T follicular helper cell (primary cell): Measurements from ENCODE around the gene LIPC.
"Not testable (repeated sequence)": the region's sequence is repeated elsewhere in the genome, so short reads cannot be mapped to it uniquely, and the experiment has no call there.

Source experiments
- DNase-seq: peaks from one replicate; pipeline ENCODE4 v3.0.0-alpha.2; 2020; ENCODE audit warnings: low read depth

The LIPC gene

DNA sequence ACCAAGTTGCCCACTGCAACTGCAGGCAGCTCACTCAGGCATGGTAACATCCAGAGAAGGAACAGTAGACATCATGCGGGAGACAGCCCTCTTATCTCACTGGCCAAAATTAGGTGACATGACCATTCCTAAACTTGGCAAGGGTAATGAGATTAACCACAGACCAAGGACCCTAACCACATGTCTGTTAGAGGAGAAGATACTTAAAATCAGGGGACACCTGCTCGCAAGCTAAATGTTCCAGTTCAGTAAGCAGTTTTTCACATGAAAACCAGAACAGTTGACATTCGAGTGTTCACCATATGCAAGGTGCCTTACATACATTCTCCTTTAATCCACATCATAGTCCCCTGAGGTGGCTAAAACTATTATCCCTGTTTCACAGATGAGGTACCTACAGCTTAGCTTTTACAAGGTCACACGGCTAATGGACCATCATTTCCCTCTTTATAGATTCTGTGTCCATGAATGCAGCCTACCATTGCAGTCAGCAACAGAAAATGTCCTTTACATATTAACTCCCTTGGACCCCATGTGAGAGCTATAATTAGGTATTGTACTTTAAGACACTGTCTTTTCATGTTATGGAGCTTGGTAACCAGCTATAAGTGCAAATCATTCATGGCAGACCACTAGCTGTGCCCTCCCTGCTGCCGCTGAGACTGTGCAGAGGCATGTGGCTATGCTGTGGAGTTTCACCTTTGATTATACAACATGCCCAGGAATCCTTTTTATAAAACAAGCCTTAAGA lies 154.1 kb downstream of the LIPC start:
- DNase-seq: no peak

DNA sequence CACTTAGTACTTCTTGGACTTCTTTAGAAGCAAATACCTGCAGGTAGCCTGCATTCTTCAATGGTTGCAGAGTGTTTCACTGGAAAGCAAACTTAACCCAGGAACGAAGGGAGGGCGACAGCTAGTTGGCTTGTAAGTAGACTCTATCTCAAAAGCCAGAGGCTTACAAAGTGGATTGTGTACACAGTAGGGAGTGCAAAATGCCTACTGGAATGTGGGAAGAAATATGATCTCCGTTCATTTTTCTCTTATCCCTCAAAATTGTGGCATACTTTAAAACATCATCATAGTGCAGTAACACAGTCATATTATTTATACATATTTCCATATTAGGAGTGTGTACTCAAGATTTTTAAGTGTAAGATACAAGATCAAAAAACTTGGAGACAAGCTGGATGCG lies 155.7 kb downstream of the LIPC start:
- no peak for DNase-seq

DNA sequence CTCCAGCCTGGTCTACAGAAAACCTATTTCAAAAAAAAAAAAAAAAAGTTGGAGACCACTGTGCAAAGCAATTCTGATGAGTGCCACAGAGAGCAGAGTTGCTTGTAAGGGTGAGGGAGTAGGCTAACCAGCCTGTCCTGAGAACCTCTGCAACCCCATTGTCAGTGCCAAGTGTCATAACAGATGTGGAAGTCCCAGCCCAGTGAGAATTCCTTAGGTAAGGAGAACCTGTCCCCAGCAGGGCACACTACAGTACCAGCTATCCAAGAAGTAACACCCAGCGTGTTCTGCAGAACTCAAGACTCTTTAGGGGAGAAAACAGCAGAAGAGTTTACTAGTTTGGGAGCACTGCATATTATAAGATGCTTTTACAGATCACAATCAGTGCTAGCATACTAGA lies 156.3 kb downstream of the LIPC start:
- no peak for DNase-seq

DNA sequence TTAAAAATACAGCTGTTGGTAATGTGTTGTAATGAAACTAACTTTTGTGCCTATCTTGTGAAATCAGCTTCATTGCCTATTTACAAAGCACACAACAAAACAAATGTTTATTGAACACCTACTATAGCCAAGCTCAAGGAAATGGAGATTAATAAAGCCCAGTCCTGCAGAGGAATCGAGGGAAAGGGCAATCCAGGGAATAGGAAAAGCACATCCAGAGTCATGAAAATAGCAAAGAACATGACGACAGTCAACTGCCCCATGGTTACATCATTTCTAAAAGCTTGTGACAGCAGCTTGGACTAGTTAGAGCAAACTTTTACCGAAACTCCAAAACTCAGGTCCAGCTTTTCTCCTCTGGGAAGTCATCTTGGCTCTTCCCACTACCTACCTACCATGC lies 157.3 kb downstream of the LIPC start:
- DNase-seq: no peak

DNA sequence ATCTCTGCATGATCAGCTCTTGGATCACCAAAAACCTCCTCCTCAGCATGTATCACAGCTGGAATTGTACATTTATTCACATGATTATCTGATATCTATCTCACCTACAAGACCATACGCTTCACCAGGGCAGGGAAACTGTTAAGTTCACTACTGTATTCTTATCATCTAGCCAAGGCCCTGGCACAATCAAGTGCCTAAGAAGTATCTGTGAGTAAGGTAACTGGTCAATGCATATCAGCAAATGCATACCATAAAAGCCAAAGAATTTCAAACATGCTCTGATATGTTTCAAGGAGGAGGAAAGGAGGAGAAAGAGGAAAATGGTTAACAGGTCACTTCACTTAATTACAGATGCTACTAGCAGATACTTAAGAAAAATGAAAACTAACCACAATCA lies 158.4 kb downstream of the LIPC start:
- DNase-seq: no peak

DNA sequence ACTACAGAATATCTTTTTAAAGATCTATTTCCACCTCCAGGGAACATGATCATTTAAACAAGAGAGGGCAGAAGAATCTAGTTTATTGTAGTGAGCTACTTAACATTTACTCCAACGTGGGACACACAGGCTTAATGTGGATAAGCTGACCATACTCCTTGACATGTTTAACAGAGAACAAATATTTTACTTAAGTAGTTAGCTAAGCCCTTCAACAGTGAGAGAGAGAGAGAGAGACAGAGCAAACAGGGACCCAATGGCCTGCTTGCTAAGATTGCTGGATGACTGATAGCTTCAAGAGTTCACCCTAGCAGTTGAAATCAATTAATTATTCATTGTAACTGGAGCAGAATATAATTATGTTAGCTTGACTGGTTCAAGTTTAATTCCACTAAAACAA lies 159.1 kb downstream of the LIPC start:
- no peak for DNase-seq

DNA sequence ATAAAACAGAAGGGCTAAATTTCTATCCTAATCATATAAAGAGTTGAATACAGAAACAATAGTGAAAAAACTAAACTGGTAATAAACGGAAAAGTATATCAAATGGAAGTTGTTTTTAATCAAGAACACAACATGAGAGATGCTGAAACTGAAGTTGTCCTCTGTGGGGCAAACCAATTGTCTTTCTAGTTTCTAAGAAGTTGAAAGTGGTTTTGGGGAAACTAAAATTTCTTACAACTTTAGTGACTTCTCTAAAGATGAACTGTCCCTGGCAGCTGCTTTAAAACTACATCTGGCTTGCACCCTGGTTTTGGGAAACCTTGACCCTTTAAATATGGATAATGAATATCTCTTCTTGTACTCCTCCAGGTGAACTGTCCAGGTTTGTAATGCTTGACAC lies 162.1 kb downstream of the LIPC start:
- no peak for DNase-seq

DNA sequence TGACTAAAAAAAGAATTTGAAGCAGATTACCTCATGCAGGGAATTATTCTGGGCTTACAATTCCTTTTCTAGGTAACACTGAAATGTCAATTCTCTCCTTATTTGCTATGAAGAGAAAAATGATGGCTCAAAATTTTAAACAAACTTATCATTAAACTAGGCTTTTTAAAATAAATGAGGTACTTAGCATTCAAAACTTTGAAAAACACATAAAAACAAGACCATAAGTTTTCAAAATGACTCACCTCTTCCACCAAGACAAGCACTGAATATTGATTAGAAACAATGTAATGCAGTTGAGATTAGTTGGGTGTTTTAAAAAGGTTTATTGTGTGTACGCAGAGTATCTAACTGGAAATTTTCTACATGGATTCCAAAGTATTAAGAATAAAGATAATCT lies 163.1 kb downstream of the LIPC start:
- no peak for DNase-seq

DNA sequence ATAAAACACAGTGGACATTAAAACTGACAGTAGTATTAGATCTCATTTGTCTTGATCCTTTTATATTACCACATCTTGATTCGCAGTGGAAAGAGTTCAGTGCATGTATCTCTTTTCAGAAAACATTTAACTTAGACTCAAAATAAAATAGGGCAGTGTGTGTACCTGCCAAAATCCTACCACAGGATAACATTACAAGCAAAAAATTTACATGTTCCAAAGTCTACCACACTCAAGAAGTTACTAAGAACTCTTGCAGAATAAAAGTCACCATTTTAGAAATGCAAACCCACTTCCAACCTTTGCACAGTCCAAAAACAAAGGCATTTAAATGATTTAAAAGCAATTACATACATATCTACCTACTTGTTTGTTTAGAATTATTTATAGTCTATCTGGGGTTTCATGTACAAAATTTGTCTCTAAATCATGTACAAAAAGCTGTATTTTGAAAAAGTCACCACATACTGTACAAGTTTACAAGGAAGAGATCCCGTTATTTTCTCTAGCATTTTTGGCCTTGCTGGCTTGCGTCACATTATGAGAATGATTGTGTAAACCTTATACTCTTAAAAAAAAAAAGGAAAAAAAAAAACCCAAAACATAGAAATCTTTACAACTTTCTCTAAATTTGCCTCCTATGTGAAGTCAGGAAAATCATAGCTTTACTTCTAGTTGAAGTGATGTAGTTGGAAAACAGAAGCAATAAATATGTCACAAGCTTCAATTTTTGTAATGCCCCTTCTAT lies 163.9 kb downstream of the LIPC start:
- DNase-seq: no peak

DNA sequence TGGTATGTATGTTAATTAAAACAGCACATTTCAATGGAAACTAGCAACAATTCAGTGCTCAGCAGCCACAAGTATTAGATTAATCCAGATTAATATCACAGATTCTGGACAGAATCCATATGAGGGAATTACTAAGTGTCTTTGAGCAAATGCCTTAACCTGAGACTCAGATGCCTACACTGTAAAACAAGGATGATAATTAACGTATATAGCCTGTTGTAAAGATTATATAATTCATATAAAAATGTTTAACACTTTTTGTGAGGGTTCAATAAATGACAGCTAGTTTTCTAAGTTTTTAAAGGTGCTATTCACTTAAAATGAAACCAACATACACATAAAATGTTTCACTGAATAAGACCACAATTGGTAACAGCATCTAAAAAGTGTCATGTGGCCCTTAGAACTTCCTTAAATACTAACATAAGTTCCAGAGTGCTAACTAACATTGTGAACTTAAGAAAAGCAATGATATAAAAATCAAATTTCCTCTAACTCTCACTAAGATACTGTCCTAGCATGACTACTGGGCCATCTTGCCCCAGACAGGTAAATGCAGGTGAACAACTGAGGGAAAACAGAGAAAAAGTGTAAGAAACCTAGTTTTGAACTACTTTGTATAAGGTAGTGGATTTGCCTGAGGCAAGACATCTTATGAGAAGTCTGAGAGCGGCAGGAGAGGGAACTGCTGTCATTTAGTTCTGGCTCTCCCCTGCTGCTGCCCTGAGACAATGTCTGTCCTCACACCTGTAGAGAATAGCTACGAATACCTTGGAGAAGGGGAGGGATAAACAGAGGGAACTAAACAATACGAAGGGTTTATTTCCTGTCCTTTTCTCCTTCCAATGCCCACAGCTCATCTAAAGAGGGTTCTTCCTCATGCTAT lies 166.4 kb downstream of the LIPC start:
- DNase-seq: no peak

DNA sequence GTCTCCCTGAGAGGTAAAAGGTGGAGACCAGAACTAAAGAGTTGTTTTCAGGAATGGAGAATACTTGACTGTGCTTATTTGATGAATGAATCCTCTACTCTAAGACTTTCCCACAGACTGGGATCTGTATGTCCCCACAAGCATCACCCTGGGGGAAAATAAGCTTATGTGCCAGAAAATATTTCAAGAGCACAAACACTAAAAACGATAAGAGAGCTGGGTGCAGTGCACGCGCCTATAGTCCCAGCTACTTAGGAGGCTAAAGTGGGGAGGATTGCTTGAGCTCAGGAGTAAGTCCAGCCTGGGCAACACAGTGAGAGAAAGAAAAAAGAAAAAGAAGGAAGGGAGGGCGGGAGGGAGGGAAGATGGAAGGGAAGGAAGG lies 167.0 kb downstream of the LIPC start:
- DNase-seq: no peak

DNA sequence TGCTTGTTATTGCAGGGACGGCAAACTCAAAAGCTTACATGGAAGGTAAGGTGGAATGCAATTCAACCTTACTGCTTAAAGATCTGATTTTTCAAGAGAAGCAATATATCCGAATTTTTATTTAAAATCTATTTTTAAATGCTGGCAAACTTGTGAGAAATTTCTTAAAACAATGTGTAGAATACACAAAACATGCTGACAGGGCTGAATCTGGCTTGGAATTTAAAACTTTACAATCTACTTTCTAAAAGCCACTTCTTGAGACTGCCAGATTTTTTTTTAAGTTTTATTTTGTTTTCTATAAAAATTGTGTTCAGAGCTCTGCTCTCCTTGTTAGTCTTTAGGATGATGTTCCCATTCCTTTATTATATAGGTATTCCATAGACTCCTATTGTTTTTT lies 171.0 kb downstream of the LIPC start:
- DNase-seq: no peak

DNA sequence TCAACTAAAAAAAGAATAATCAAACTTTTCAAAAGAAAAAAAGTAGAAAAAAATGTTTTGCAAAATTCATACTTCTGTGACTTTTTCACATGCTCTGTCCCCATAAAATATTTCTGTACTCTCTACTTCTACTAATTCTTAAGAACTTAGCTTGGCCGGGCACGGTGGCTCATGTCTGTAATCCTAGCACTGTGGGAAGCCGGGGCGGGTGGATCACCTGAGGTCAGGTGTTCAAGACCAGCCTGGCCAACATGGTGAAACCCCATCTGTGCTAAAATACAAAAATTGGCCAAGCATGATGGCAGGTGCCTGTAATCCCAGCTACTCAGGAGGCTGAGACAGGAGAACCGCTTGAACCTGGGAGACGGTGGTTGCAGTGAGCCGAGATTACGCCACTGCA lies 172.1 kb downstream of the LIPC start:
- not testable (repeated sequence) for DNase-seq

DNA sequence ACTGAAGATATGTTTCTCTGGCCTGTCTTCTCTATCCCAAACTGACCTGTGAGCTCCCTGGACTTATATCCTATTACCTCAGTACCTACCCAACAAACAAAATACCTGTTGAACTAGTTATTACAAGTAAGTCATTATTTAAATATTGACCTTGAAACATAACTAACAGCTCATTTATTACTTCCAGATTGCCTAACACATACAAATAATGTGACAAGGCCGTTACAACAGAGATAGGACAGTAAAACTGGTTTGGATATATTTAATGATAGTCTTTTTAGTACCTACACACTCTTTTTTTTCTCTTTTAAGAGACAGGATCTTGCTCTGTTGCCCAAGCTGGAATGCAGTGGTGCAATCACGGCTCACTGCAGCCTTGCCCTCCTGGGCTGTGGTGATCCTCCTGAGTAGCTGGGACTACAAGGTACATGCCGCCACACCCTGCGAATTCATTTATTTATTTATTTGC lies 172.7 kb downstream of the LIPC start:
- no peak for DNase-seq

DNA sequence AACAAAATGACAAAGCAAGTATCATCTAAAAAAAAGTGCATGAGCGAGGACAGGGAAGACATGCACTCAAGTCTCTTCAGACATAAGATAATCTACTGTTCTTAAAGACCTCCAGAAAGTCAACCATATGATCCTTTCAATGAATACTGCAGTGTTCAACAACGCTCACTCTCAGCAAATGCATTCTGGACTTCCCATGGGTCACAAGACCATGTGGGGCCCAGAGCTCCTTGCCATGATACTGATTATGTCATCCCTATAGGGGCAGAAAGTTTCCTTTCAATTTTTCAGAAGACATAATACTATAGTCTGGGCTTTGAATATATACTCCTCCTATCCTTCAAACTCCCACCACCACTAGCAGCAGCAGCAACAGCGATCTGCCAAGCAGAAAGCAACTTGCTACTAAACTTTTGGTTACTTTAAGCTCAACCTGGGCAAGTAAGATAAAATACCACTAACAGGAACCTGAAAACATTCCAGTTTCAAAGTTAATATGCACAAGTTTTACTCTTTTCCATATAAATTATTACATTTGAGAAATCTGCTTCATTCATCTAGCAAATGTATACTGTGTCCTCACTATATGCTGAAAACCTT lies 174.2 kb downstream of the LIPC start:
- DNase-seq: no peak

DNA sequence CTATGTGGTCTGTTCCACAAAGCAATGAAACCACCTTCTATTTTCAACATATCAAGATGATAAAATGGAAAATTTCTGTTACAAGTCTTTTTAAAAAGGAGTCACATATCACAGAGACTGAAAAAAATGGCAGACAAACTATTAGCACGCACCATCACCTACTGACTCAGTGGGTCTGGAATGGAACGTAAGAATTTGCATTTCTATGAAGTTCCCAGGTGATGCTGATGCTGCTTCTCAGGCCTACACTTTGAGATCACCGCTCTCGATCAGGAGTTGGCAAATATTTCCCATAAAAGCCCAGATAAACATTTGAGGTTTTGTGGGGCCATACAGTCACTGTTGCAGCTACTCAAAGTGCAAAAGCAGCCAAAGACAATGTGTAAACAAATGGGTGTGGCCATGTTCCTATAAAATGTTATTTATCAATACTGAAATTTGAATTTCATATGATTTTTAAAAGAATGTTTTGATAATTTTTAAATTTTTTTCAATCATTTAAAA lies 174.8 kb downstream of the LIPC start:
- DNase-seq: no peak

DNA sequence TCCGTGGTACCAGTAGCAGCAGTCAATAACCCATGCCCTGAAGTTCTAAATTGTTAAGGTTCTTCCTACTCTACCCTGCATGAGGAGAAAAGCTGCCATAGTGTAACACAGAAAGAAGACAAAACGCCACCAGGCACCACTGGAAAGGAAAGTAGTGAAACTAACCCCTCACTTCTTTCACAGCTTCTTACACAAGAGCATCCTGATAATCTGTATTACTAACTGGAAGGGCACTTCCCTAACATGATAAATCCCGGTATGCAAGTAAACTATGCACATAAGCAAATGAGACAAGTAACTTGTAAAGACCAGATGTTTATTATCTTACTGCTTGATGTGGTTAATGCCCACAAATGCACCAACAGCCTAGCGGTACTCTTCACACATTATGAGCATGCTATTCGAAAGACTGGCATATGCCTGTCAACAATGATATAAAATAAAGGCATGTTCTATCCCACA lies 176.4 kb downstream of the LIPC start:
- DNase-seq: no peak

DNA sequence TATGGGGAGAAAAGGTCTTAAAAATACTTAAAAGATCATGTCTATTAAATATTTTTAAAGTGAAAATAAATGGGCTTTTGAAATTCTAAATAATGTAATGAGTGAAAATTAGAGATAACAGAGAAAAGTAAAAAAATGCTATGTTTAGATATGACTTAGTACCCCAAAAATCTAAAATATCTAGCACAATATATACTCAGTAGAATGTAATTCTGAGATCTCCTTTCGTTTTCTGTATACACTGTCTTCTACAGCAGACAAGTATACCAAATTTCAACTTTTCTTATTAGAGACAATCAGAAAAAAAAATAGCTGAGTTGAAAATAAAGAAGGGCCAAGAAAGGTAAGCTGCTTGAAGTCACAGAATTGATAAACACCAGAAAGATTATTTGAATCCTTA lies 176.9 kb downstream of the LIPC start:
- DNase-seq: no peak

DNA sequence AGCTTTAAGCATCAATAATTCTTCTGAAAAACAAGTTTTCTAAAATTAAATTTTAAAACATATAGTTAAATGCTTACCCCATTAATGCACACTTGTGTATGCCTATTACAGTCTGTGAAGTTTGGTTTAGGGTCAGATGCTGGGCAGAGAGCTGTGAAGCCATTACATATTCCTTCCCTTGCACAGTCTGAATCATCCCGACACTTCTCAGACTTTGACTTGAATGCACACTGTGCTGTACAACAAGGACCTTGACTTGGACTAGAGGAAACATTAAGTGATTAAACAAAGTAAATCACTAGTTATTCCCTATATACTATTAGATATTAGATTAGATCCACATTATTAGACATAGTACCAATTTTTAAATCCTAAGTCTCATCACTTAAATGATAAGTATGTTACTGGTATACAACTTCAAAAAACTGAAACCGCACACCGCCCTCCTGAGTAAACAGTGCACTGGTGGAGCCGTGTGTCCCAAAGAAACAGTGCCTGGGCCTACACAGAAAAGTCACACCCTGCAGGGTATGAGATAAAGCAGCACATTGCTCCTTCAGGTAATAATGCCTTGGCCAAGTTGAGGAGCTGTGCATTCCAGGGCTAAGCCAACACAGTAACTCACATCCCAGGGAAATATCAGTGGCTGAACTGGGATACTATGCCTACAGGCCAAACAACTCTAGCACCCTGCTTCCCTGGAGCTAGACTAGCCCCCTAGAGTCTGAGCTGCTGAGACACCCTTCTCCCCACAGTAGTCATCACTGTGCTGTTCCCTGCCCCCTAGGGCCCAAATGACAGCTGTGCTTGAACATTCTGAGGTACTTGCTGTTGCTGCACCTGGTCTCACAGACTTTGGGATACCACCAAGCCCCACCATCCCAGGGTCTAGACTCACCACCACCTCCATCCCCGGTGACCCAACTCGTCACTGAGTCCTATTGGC lies 180.2 kb downstream of the LIPC start:
- DNase-seq: no peak

DNA sequence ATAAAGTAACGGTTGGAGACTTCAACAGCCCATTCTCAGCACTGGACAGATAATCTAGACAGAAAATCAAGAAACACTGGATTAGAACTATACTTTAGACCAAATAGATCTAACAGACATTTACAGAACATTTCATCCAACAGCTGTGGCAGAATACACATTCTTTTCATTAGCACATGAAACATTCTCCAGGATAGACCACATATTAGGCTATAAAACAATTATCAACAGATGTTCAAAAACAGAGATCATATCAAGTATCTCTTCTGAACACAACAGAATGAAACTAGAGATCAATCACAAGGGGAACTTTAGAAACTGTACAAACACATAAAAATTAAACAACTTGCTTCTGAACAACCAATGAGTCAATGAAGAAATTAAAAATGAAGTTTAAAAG lies 184.4 kb downstream of the LIPC start:
- no peak for DNase-seq
